ENCODE measurements around the gene CACNA1B.

DNA sequence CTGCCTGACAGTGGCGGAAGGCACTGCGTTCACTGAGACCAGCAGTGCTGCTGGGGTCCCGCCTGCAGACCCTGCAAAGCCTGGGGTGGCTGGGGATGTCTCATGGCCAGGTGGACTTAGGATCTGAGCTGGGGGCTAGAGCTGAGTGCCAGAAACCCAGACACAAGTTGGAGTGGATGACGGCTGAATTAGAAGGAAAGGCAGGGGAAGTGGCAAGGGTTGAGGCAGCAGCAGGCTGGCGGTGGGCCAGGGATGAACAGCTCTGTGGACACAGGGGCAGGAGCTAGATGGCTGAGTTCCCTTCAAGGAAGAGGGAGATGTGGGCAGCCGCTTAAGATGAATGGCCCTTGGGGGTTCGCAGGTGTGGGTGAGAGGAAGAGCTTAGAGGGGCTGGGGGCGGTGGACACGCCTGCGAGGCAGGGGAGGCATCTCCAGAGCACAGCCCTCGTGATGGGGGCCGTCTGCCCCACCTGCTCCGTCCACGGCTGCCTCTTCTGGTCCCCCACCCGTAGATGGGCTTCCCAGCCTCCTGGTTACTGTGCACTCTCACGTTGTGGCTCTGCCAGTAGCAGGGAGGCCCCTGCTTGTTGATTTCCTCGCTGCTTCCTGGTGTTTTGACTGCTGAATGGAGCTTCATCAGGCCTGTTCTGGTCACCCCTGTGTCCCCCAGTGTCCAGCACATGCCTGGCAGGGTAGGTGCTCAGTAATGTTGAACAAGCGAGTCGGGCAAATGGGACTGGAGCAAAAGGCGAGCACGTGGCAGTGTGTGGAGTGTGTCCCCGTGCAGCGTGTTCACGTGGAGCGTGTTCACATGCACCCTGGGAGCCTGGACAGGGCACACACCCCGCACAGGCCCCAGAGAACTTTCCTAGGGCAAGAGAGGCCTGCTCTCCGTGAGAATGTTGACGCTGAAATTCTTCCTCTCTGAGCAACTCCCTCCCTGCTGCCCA is 168.2 kb downstream of the CACNA1B start:
- TF ChIP-seq, protein P1, sequence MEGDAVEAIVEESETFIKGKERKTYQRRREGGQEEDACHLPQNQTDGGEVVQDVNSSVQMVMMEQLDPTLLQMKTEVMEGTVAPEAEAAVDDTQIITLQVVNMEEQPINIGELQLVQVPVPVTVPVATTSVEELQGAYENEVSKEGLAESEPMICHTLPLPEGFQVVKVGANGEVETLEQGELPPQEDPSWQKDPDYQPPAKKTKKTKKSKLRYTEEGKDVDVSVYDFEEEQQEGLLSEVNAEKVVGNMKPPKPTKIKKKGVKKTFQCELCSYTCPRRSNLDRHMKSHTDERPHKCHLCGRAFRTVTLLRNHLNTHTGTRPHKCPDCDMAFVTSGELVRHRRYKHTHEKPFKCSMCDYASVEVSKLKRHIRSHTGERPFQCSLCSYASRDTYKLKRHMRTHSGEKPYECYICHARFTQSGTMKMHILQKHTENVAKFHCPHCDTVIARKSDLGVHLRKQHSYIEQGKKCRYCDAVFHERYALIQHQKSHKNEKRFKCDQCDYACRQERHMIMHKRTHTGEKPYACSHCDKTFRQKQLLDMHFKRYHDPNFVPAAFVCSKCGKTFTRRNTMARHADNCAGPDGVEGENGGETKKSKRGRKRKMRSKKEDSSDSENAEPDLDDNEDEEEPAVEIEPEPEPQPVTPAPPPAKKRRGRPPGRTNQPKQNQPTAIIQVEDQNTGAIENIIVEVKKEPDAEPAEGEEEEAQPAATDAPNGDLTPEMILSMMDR (IDR thresholded peaks at IDR 0.05): no peak
- no peak for TF ChIP-seq POLR2A (IDR thresholded peaks at IDR 0.05)

Data from suprapubic skin (tissue), 3 donors.